Neuronal stem cell (in vitro differentiated cells): ENCODE results near the gene ADPRHL1.

Experiments
- DNase-seq: peaks from one replicate; pipeline ENCODE4 v3.0.0-alpha.2; 2013; ENCODE audit warnings: low spot score
- H2AFZ ChIP-seq: one replicate; pipeline ENCODE4 v1.6.1; 2013; ENCODE audit warnings: mild to moderate bottlenecking, low read length, inconsistent platforms
- H2AK5ac ChIP-seq: 2 replicates; pipeline ENCODE4 v1.6.1; 2013; ENCODE audit warnings: low read depth, mild to moderate bottlenecking, inconsistent platforms, low read length, moderate library complexity, mixed read lengths
- H2BK120ac ChIP-seq: 2 replicates; pipeline ENCODE4 v1.6.1; 2013; ENCODE audit warnings: low read depth, mild to moderate bottlenecking, inconsistent platforms, low read length, moderate library complexity, mixed read lengths
- H2BK12ac ChIP-seq: one replicate; pipeline ENCODE4 v1.6.1; 2013; ENCODE audit warnings: low read length, inconsistent platforms
- H2BK15ac ChIP-seq: 2 replicates; pipeline ENCODE4 v1.6.1; 2013; ENCODE audit warnings: mild to moderate bottlenecking, low read length, inconsistent platforms, mixed read lengths
- H2BK5ac ChIP-seq: one replicate; pipeline ENCODE4 v1.6.1; 2013; ENCODE audit warnings: inconsistent platforms, mild to moderate bottlenecking, low read length, moderate library complexity
- H3K14ac ChIP-seq: one replicate; pipeline ENCODE4 v1.6.1; 2013; ENCODE audit warnings: low read length, inconsistent platforms
- H3K18ac ChIP-seq: 2 replicates; pipeline ENCODE4 v1.6.1; 2013; ENCODE audit warnings: low read length, inconsistent platforms
- H3K23ac ChIP-seq: 2 replicates; pipeline ENCODE4 v1.6.1; 2013; ENCODE audit warnings: low read depth, mild to moderate bottlenecking, mixed read lengths, low read length, inconsistent platforms; ENCODE audit not compliant: poor library complexity
- H3K27ac ChIP-seq: replicated peaks from 3 replicates; pipeline ENCODE4 v1.5.1; 2013; ENCODE audit warnings: low read length, inconsistent platforms
- H3K27me3 ChIP-seq, 3 experiments: 2 replicates each; pipeline ENCODE4 v1.6.1; 2013; ENCODE audit warnings: low read length in 3 of 3, mild to moderate bottlenecking in 2 of 3, inconsistent platforms in 1 of 3, low read depth in 1 of 3, mixed read lengths in 1 of 3, moderate library complexity in 1 of 3; ENCODE audit not compliant: control insufficient read depth in 3 of 3, insufficient read depth in 3 of 3
- H3K36me3 ChIP-seq, 2 donors: replicated peaks in 1 of 2; 2 replicates each; pipeline ENCODE4 v1.6.1; 2013; ENCODE audit warnings: low read length in 2 of 2; ENCODE audit not compliant: control insufficient read depth in 2 of 2, insufficient read depth in 2 of 2
- H3K4ac ChIP-seq: 2 replicates; pipeline ENCODE4 v1.6.1; 2013; ENCODE audit warnings: inconsistent platforms, mild to moderate bottlenecking, low read length, moderate library complexity
- H3K4me1 ChIP-seq, 2 donors: 1 replicate in 1 of 2; 2 replicates in 1 of 2; pipeline ENCODE4 v1.6.1; 2013; ENCODE audit warnings: low read length in 2 of 2, low read depth in 1 of 2; ENCODE audit not compliant: control insufficient read depth in 2 of 2, insufficient read depth in 1 of 2
- H3K4me2 ChIP-seq: one replicate; pipeline ENCODE4 v1.6.1; 2013; ENCODE audit warnings: mild to moderate bottlenecking, low read length, inconsistent platforms; ENCODE audit not compliant: insufficient read depth, poor library complexity, severe bottlenecking
- H3K4me3 ChIP-seq, 2 donors: 2 replicates each; pipeline ENCODE4 v1.5.1; 2013; ENCODE audit warnings: low read length in 2 of 2, mild to moderate bottlenecking in 2 of 2, inconsistent platforms in 1 of 2, moderate library complexity in 1 of 2
- H3K79me1 ChIP-seq: one replicate; pipeline ENCODE4 v1.6.1; 2013; ENCODE audit warnings: low read depth, mild to moderate bottlenecking, inconsistent platforms, low read length, moderate library complexity
- H3K9ac ChIP-seq: one replicate; pipeline ENCODE4 v1.6.1; 2013; ENCODE audit warnings: mild to moderate bottlenecking, low read depth, low read length, inconsistent platforms; ENCODE audit not compliant: poor library complexity
- H3K9me3 ChIP-seq, 2 donors: replicated peaks in 1 of 2; 2 replicates each; pipeline versions ENCODE3 to v1.6.1; 2013; ENCODE audit warnings: low read length in 2 of 2, mild to moderate bottlenecking in 2 of 2, inconsistent platforms in 1 of 2, low read depth in 1 of 2, mixed read lengths in 1 of 2, moderate library complexity in 1 of 2; ENCODE audit not compliant: control insufficient read depth in 2 of 2, insufficient read depth in 1 of 2
- H4K8ac ChIP-seq: one replicate; pipeline ENCODE4 v1.6.1; 2013; ENCODE audit warnings: low read depth, mild to moderate bottlenecking, inconsistent platforms, low read length, moderate library complexity
- H4K91ac ChIP-seq: one replicate; pipeline ENCODE4 v1.6.1; 2013; ENCODE audit warnings: low read length, low read depth, mild to moderate bottlenecking, inconsistent platforms; ENCODE audit not compliant: poor library complexity
- WGBS, 2 donors: extraction: QIAGEN DNeasy Blood & Tissue Kit; methylation state at CpG; one replicate each; pipeline ENCODE4 v1.1.7; 2013; ENCODE audit warnings: missing lambda C conversion rate in 2 of 2, mixed read lengths in 1 of 2; ENCODE audit not compliant: insufficient read length in 2 of 2, insufficient replicate concordance in 1 of 2; ENCODE audit errors: extremely low coverage in 2 of 2; 5-methylcytosine and 5-hydroxymethylcytosine counted together

The ADPRHL1 gene

GRCh38 chr13:113445791-113446487 is 7.3 kb downstream of the ADPRHL1 start:
- H2BK5ac ChIP-seq: no peak overlapping the region
- no peaks in the 10 kb centered on the region for H3K27me3 ChIP-seq
- peak overlapping the region; percentile 88 for H3K9ac ChIP-seq
- DNase-seq: no peak
- no peak overlapping the region for H3K4me3 ChIP-seq
- no peak overlapping the region for H3K14ac ChIP-seq
- no CpG with 5 or more reads among the region's 19 CpGs for WGBS, 2 donors
- H3K27ac ChIP-seq: no peak overlapping the region
- H2BK120ac ChIP-seq: no peak overlapping the region
- no peaks in the 10 kb centered on the region for H3K79me1 ChIP-seq
- no peak overlapping the region for H4K8ac ChIP-seq
- no peak overlapping the region for H2BK15ac ChIP-seq
- peaks cover 8 to 25% of the 10 kb centered on the region in 2 donors for H3K36me3 ChIP-seq
- H2BK12ac ChIP-seq: peak overlapping the region; percentile 60
- H2AK5ac ChIP-seq: no peak overlapping the region
- H3K9me3 ChIP-seq: peaks cover 6 to 19% of the 10 kb centered on the region in 2 donors
- no peak overlapping the region for H4K91ac ChIP-seq
- peak overlapping the region; percentile 87 for H3K23ac ChIP-seq
- no peak overlapping the region for H3K4ac ChIP-seq
- no peak overlapping the region for H3K18ac ChIP-seq
- no peak overlapping the region for H3K4me2 ChIP-seq
- no peak overlapping the region for H2AFZ ChIP-seq
- peaks cover 0 to 2% of the 10 kb centered on the region in 2 donors for H3K4me1 ChIP-seq

GRCh38 chr13:113443991-113444390 is 9.3 kb downstream of the ADPRHL1 start:
- Histone ChIP-seq H2AK5ac (no peak overlapping the region), H3K4ac (no peak overlapping the region), H2AFZ (no peak overlapping the region), H3K9ac (no peak overlapping the region), H3K79me1 (no peaks in the 10 kb centered on the region), H3K4me3 (no peak overlapping the region), H3K14ac (no peak overlapping the region), H3K4me2 (no peak overlapping the region), H2BK15ac (no peak overlapping the region), H4K91ac (no peak overlapping the region), H3K27ac (no peak overlapping the region), H3K4me1 (peaks cover 0 to 2% of the 10 kb centered on the region in 2 donors), H3K9me3 (peaks cover 6 to 19% of the 10 kb centered on the region in 2 donors), H3K18ac (peak overlapping the region; percentile 13), H3K27me3 (no peaks in the 10 kb centered on the region), H2BK5ac (no peak overlapping the region), H4K8ac (no peak overlapping the region), H3K36me3 (peaks cover 8 to 25% of the 10 kb centered on the region in 2 donors), H2BK120ac (no peak overlapping the region), H2BK12ac (no peak overlapping the region), H3K23ac (no peak overlapping the region)
- no CpG with 5 or more reads among the region's 15 CpGs for WGBS, 2 donors
- no peak for DNase-seq

GRCh38 chr13:113442985-113443362 is 10.3 kb downstream of the ADPRHL1 start:
- Histone ChIP-seq H2AFZ (no peak overlapping the region), H3K14ac (no peak overlapping the region), H2BK12ac (no peak overlapping the region), H3K4ac (no peak overlapping the region), H4K8ac (no peak overlapping the region), H3K27me3 (no peaks in the 10 kb centered on the region), H3K4me2 (no peak overlapping the region), H4K91ac (no peak overlapping the region), H3K36me3 (peaks cover 6 to 25% of the 10 kb centered on the region in 2 donors), H3K79me1 (no peaks in the 10 kb centered on the region), H3K18ac (no peak overlapping the region), H3K23ac (no peak overlapping the region), H2AK5ac (no peak overlapping the region), H2BK5ac (no peak overlapping the region), H3K9me3 (peaks cover 6 to 19% of the 10 kb centered on the region in 2 donors), H3K4me1 (peaks cover 0 to 2% of the 10 kb centered on the region in 2 donors), H3K4me3 (no peak overlapping the region), H3K27ac (no peak overlapping the region), H2BK120ac (no peak overlapping the region), H2BK15ac (no peak overlapping the region), H3K9ac (no peak overlapping the region)
- WGBS, 2 donors: no CpG with 5 or more reads among the region's 1 CpG
- no peak for DNase-seq

GRCh38 chr13:113442354-113442984 is 10.8 kb downstream of the ADPRHL1 start:
- Histone ChIP-seq H3K9ac (no peak overlapping the region), H2AK5ac (no peak overlapping the region), H3K27ac (no peak overlapping the region), H3K14ac (no peak overlapping the region), H3K4me2 (no peak overlapping the region), H2AFZ (no peak overlapping the region), H3K27me3 (no peaks in the 10 kb centered on the region), H3K4me1 (peaks cover 0 to 2% of the 10 kb centered on the region in 2 donors), H3K79me1 (no peaks in the 10 kb centered on the region), H2BK120ac (no peak overlapping the region), H3K36me3 (peaks cover 6 to 22% of the 10 kb centered on the region in 2 donors), H3K4me3 (no peak overlapping the region), H4K8ac (no peak overlapping the region), H3K9me3 (peaks cover 6 to 18% of the 10 kb centered on the region in 2 donors), H4K91ac (no peak overlapping the region), H3K4ac (no peak overlapping the region), H3K18ac (no peak overlapping the region), H2BK15ac (no peak overlapping the region), H3K23ac (no peak overlapping the region), H2BK12ac (no peak overlapping the region), H2BK5ac (no peak overlapping the region)
- WGBS, 2 donors: no CpG with 5 or more reads among the region's 10 CpGs
- no peak for DNase-seq
